Common myeloid progenitor, CD34-positive (primary cell): ENCODE data around the gene HOXB2. TPM values are rescaled to one million over a fixed set of nuclear protein-coding genes. Genes with fewer than 3 reads are reported as not detected.
A peak's percentile ranks its signal among the peaks of the same experiment; 100 is the strongest.

Experiments used
- CTCF ChIA-PET: fragments of 350-600 bp; sonication (Branson Sonifier 250); formaldehyde crosslinking; loops from one replicate; lab custom pipeline; 2021; ENCODE audit warnings: antibody characterized with exemption; lab: Charles Lee
- POLR2A ChIA-PET: fragments of 350-600 bp; sonication (Branson Sonifier 250); formaldehyde crosslinking; loops from one replicate; lab custom pipeline; 2021; ENCODE audit warnings: antibody characterized with exemption; lab: Charles Lee
- DNase-seq, 3 donors: peaks; one replicate each; pipeline versions ENCODE4 v3.0.0 to v3.0.0-alpha.2; 2013
- H3K27ac ChIP-seq, 2 experiments: 1 replicate in 1 of 2; 2 replicates in 1 of 2; pipeline ENCODE4 v1.7.0; 2013; ENCODE audit warnings: inconsistent platforms in 2 of 2, low read length in 2 of 2, mild to moderate bottlenecking in 2 of 2, low read depth in 1 of 2, moderate library complexity in 1 of 2; ENCODE audit not compliant: severe bottlenecking in 2 of 2, insufficient read depth in 1 of 2, poor library complexity in 1 of 2
- H3K27me3 ChIP-seq, 5 experiments: replicated peaks in 2 of 5; 1 replicate in 3 of 5; 2 replicates in 2 of 5; pipeline versions ENCODE4 v1.6.1 to v1.7.0; 2013; ENCODE audit warnings: low read length in 4 of 5, mild to moderate bottlenecking in 2 of 5, moderate library complexity in 2 of 5, inconsistent platforms in 1 of 5; ENCODE audit not compliant: insufficient read depth in 5 of 5, control insufficient read depth in 4 of 5
- H3K36me3 ChIP-seq, 4 experiments: 1 replicate in 2 of 4; 2 replicates in 2 of 4; pipeline versions ENCODE4 v1.6.1 to v1.7.0; 2013; ENCODE audit warnings: low read length in 3 of 4, control low read depth in 1 of 4, mild to moderate bottlenecking in 1 of 4; ENCODE audit not compliant: control insufficient read depth in 4 of 4, insufficient read depth in 4 of 4
- H3K4me1 ChIP-seq, 4 experiments: 1 replicate in 3 of 4; 2 replicates in 1 of 4; pipeline versions ENCODE4 v1.6.1 to v1.7.1; 2013; ENCODE audit warnings: low read length in 3 of 4, mild to moderate bottlenecking in 3 of 4, control low read depth in 1 of 4, inconsistent platforms in 1 of 4, moderate library complexity in 1 of 4; ENCODE audit not compliant: control insufficient read depth in 4 of 4, insufficient read depth in 4 of 4; ENCODE audit errors: control extremely low read depth in 1 of 4
- H3K4me3 ChIP-seq, 7 experiments: 1 replicate in 4 of 7; 2 replicates in 3 of 7; pipeline versions ENCODE4 v1.5.1 to v1.7.0; 2013; ENCODE audit warnings: mild to moderate bottlenecking in 7 of 7, low read length in 6 of 7, moderate library complexity in 6 of 7, inconsistent platforms in 2 of 7, low read depth in 2 of 7, control low read depth in 1 of 7; ENCODE audit not compliant: insufficient read depth in 4 of 7, control insufficient read depth in 1 of 7; ENCODE audit errors: extremely low read depth in 1 of 7
- H3K9me3 ChIP-seq, 5 experiments: 1 replicate in 4 of 5; 2 replicates in 1 of 5; pipeline versions ENCODE4 v1.6.1 to v1.7.1; 2013; ENCODE audit warnings: low read length in 4 of 5, mild to moderate bottlenecking in 2 of 5, inconsistent platforms in 1 of 5, low read depth in 1 of 5, moderate library complexity in 1 of 5; ENCODE audit not compliant: control insufficient read depth in 4 of 5, insufficient read depth in 2 of 5; ENCODE audit errors: control extremely low read depth in 1 of 5
- WGBS: methylation state at CpG from one replicate; pipeline ENCODE4 v1.1.5; 2013; ENCODE audit not compliant: insufficient coverage; 5-methylcytosine and 5-hydroxymethylcytosine counted together
- polyA plus RNA-seq: library from polyadenylated mRNA; unstranded; fragments of 120-200 nt; gene quantifications from one replicate; pipeline ENCODE4 v1.2.1, GENCODE V29; 2013

The HOXB2 gene
- 28.6 TPM for polyA plus RNA-seq

- Histone ChIP-seq H3K36me3 (peaks cover under 1 to 13% (median 5%) of the 10 kb centered on the region in 4 experiments), H3K27ac (peak within 1 kb of the TSS; percentile 83 to 95), H3K27me3 (no peaks in the 10 kb centered on the region), H3K4me1 (peaks cover 22 to 77% (median 60%) of the 10 kb centered on the region in 4 experiments), H3K4me3 (peak within 1 kb of the TSS; percentile 60 to 95 (median 89)), H3K9me3 (no peaks in the 10 kb centered on the region)
- ChIA-PET CTCF (no interaction called here), POLR2A (no interaction called here)
- WGBS: no CpG with 5 or more reads among the region's 12 CpGs
- DNase-seq: peak in 1 of 3 donors; percentile 34
These were observed at the start of gene HOXB2 for GRCh38 chr17:48545022-48545375. TSS of gene HOXB2 (minus strand) at chr17:48545109. CDS start at chr17:48544911, 198 bp downstream.

- Histone ChIP-seq H3K27me3 (peaks cover 0 to 32% (median 4%) of the 10 kb centered on the region in 5 experiments), H3K36me3 (peaks cover 0 to 3% (median 0%) of the 10 kb centered on the region in 4 experiments), H3K9me3 (no peaks in the 10 kb centered on the region), H3K4me3 (peak overlapping the region in 6 of 7 experiments; percentile 43 to 97 (median 74)), H3K4me1 (peaks cover 4 to 83% (median 61%) of the 10 kb centered on the region in 4 experiments), H3K27ac (no peak overlapping the region)
- CTCF ChIA-PET: interaction anchor here (0.7 to 4.3 kb wide), 17 partner anchors 19 to 376 kb away, joined by 3 to 31 read pairs (median 7); no protein-coding TSS in a partner anchor
- 19% methylated on average over 32 of the region's 37 CpGs for WGBS
- POLR2A ChIA-PET: no interaction called here
- DNase-seq: peak; percentile 82 to 86 (median 86)
These were observed 49.1 kb upstream of the HOXB2 start for GRCh38 chr17:48593840-48594537.

GRCh38 chr17:48593126-48593829 is 48.4 kb upstream of the HOXB2 start, which contains the start of gene HOXB5:
TSS of gene HOXB5 (minus strand) at chr17:48593779. CDS start at chr17:48593682, 97 bp downstream.
- H3K4me1 ChIP-seq: peaks cover 9 to 83% (median 63%) of the 10 kb centered on the region in 4 experiments
- H3K36me3 ChIP-seq: peaks cover 0 to 3% (median 0%) of the 10 kb centered on the region in 4 experiments
- CTCF ChIA-PET: interaction anchor here (0.6 to 4.3 kb wide), 32 partner anchors 11 to 567 kb away, joined by 3 to 31 read pairs (median 4); partner anchors contain the start of genes HOXB4 and HOXB6
- H3K4me3 ChIP-seq: peak within 1 kb of the TSS; percentile 57 to 97 (median 75)
- DNase-seq: peak in 2 of 3 donors; percentile 48 to 63
- POLR2A ChIA-PET: interaction anchor here (0.7 to 1.2 kb wide), 2 partner anchors 37 to 52 kb away, joined by 3 to 4 read pairs; no protein-coding TSS in a partner anchor
- no peaks in the 10 kb centered on the region for H3K9me3 ChIP-seq
- peaks cover 0 to 28% (median 2%) of the 10 kb centered on the region in 5 experiments for H3K27me3 ChIP-seq
- peak within 1 kb of the TSS in 1 of 2 experiments; percentile 61 for H3K27ac ChIP-seq
- 0% methylated on average over 43 of the region's 50 CpGs for WGBS

GRCh38 chr17:48592577-48592976 is 47.7 kb upstream of the HOXB2 start:
- Histone ChIP-seq H3K4me1 (peaks cover 10 to 84% (median 64%) of the 10 kb centered on the region in 4 experiments), H3K27ac (peak overlapping the region in 1 of 2 experiments; percentile 61), H3K27me3 (peaks cover 0 to 23% (median 0%) of the 10 kb centered on the region in 5 experiments), H3K4me3 (peak overlapping the region; percentile 27 to 97 (median 75)), H3K36me3 (peaks cover 0 to 3% (median 0%) of the 10 kb centered on the region in 4 experiments), H3K9me3 (no peaks in the 10 kb centered on the region)
- ChIA-PET POLR2A (interaction anchor here (0.7 to 1.3 kb wide), 4 partner anchors 9 to 201 kb away, joined by 3 to 4 read pairs (median 4); no protein-coding TSS in a partner anchor), CTCF (interaction anchor here (0.8 to 4.3 kb wide), 29 partner anchors 12 to 566 kb away, joined by 3 to 31 read pairs (median 5); partner anchors contain the start of genes HOXB4 and HOXB6)
- DNase-seq: peak in 1 of 3 donors; percentile 50
- 0% methylated on average over 10 of the region's 14 CpGs for WGBS

GRCh38 chr17:48592057-48592514 is 47.2 kb upstream of the HOXB2 start:
- CTCF ChIA-PET: interaction anchor here (0.9 to 4.3 kb wide), 19 partner anchors 13 to 566 kb away, joined by 3 to 31 read pairs (median 6); partner anchors contain the start of genes HOXB4 and HOXB6
- peak in 1 of 3 donors; percentile 55 for DNase-seq
- POLR2A ChIA-PET: interaction anchor here (0.6 to 1.3 kb wide), 4 partner anchors 8 to 256 kb away, joined by 3 to 4 read pairs (median 4); no protein-coding TSS in a partner anchor
- peaks cover 13 to 84% (median 64%) of the 10 kb centered on the region in 4 experiments for H3K4me1 ChIP-seq
- no peak overlapping the region for H3K27ac ChIP-seq
- H3K36me3 ChIP-seq: peaks cover 0 to 3% (median 0%) of the 10 kb centered on the region in 4 experiments
- H3K9me3 ChIP-seq: no peaks in the 10 kb centered on the region
- 1% methylated on average over 26 of the region's 33 CpGs for WGBS
- peaks cover 0 to 19% (median 0%) of the 10 kb centered on the region in 5 experiments for H3K27me3 ChIP-seq
- peak overlapping the region in 6 of 7 experiments; percentile 4 to 97 (median 76) for H3K4me3 ChIP-seq
